NCI-H1092 treated with DMSO at 0.1 percent for 48 hours (cell line): ENCODE measurements around the gene LITAF.

ENCODE experiments used
- DNase-seq: peaks from one replicate; lab custom pipeline; 2025; lab: John Stamatoyannopoulos, UW

Gene LITAF

GRCh38 chr16:11550791-11551498 is 35.8 kb downstream of the LITAF start:
- DNase-seq: no peak

DNA sequence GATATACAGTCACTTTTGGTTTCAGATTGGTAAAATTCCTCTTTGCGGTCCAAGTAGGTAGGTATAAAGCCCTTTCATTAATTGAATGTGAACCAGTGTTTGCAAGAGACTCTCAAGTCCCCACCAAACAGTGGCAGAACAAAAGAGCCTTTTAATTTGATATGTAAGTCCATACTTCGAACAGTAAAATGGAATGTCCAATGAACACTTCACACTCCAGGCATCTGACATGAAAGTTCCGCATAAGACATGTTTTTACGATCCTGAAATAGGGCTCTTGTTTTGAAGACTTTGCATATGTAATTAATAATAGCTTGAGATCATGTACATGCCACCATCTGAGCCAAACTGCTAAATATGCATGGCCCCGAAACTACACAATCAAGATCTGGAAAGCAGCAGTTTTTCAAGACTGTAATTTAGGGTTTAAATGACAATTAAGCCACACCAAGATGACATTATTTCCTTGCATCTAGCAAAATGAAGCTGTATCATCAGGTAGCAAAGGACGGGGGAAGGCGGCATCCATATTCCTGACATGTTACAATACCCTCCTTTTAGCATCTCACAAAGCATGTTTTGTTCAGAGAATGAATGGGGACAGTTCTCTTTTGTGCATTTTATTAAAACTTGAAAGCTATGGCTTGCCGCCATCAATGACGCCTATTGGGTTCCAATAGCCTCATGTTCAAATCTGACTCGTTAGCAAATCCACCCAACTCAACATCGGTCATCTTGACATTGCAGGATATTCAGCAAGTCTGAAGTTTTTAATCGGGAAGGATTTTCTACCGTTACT is 39.4 kb downstream of the LITAF start:
- no peak for DNase-seq

DNA sequence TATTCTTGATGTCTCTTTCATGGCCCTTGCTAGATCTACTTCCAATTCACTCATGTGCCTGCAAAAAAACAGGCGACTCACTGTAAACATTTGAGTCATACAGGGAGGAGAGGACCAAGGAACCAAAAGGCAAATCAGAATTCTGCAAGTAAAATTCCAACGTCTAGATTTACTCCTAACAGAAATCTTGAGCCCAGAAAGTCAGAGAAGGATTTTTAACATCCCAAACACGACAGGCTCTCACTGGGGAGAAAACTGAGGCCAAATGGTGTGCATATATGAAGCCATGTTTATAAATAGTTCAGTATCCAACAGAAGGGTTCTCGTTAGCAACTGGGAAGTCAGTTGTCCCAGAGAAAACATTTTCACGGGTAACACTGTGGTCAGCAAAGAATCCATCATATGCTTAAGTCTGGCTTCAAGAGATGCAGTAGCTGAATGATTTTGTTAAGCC is 40.1 kb downstream of the LITAF start:
- no peak for DNase-seq

- no peak for DNase-seq
Measured at GRCh38 chr16:11543661-11544393, 42.9 kb downstream of the LITAF start.

- no peak for DNase-seq
Measured at GRCh38 chr16:11542069-11542744, 44.5 kb downstream of the LITAF start.

- DNase-seq: no peak
Measured at GRCh38 chr16:11539641-11540050, 47.1 kb downstream of the LITAF start.

DNA sequence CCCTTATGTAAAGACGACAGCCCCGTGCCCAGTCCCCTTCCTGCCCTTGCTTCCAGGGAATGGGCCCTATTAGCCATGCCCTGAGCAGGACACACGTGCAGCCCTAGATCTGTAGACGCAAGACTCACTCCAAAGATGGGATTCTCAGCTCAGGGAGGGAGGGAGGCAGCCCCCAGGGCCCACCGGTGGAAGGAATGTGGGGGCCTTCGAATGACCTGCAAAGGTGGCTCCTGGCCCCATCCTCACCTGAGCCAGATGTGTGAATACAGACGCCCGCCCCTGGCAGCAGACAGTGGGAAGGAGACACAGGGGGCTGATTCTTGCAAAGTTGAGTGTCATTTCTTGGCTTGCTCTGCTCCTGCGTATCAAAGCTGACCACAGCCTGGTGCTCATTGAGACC is 47.8 kb downstream of the LITAF start:
- DNase-seq: no peak

GRCh38 chr16:11536104-11536866 is 50.4 kb downstream of the LITAF start:
- no peak for DNase-seq

DNA sequence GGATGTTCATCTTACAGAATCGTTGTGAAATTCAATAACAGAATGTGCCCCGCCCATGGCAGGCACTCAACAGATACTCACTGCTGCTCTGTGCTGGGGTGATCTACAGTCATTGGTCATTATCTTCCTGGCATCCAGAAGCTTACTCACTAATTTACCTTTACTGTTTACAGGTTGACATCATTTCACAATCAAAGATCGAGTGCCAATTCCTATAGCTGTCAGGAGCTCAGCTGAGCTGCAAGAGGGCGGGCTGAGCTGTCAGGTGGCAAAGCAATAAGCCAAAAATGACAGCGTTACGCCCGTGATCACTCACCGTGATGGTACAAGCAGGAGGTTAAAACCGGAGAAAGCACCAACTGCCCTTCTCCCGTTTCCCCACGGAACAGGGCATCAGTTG is 51.2 kb downstream of the LITAF start:
- DNase-seq: no peak

- no peak for DNase-seq
Measured at GRCh38 chr16:11534262-11534661, 52.5 kb downstream of the LITAF start.

DNA sequence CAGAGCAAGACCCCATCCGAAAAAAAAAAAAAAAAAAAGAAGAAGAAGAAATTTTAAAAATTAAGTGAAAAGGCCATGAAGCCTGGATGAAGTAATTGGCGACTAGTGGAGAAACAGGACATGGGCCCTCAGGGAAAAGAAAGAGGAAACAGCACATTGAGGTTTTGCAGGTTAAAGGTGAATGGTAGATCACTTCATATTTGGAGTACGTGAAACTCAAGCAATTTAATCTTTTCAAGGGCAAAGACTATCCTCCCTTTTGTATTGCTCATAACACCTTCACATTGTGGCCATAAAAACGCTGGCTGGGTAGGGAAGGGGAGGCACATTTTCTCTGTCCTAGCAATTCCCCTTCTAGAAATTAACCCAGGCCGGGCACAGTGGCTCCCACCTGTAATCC is 53.1 kb downstream of the LITAF start:
- no peak for DNase-seq

DNA sequence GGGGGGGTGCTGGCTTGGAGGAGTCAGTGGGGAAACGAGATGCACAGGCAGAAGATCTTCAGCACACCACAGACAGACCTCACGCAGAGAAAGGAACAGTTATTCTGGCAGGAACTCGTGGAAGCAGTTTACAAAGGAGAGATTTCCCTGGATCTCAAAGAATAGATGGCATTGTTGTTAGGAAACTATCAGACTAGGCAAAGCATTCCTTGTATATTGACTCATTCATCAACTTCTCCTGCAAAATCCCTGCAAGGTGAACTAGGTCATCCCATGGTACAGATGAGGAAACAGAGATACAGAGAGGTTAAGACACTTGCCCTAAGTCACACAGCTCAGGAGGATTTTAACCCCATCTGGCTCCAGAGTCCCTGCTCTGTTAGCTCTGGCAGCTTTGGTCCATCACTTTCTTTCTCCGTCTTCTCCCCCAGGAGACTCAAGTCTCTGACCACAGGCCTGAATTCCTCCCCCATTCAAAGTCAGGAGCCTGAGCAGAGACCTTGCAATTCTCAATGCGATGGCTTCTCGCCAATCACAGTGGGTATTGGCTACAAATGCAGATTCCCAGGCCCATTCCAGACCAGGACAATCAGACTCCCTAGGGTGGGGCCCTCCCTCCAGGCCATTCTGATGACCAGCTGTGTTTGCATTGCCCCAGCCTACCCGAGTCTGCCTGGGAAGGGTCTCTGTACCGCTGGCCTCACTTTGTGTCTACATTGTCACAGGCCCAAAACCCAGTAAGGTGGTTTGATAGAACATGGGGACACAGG is 56.4 kb downstream of the LITAF start:
- DNase-seq: no peak

- DNase-seq: no peak
Measured at GRCh38 chr16:11529285-11529684, 57.4 kb downstream of the LITAF start.

GRCh38 chr16:11528053-11528452 is 58.7 kb downstream of the LITAF start:
- DNase-seq: no peak

GRCh38 chr16:11526655-11527350 is 59.9 kb downstream of the LITAF start:
- no peak for DNase-seq

DNA sequence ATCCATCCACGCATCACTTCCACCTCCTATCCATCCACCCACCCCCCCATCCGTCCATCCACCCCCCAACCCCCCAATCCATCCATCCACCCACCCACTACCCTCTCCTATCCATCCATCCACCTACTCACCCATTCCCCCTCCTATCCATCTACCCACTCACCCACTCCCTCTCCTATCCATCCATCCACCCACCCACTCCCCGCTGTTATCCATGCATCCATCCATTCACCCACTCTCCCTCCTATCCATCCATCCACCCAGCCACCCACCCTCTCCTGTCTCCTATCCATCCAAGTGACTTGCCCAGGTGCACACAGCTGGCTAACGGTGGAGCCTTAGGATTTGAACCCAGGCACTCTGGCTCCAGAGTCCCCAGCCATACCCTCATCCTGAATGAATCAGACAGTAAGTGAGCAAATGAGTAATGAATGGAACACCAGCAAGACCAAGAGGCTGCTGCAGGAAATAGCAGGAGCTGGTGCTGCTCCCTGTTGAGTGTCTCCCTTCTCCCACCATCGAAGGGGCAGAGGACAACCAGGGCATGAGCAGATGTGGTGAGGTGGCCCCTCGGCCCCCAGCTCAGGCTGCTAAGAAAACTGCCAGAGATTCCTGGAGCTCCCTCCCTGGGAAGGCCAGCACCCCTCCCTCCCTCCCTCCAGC is 62.5 kb downstream of the LITAF start:
- no peak for DNase-seq

- DNase-seq: no peak
Measured at GRCh38 chr16:11521055-11521454, 65.7 kb downstream of the LITAF start.

- no peak for DNase-seq
Measured at GRCh38 chr16:11520442-11520841, 66.3 kb downstream of the LITAF start.

- no peak for DNase-seq
Measured at GRCh38 chr16:11517961-11518360, 68.8 kb downstream of the LITAF start.
